Stromal cell of bone marrow (primary cell): Measurements from ENCODE around the gene ARFRP1.

Source experiments
- DNase-seq: peaks from one replicate; pipeline ENCODE4 v3.0.0-alpha.2; 2012; ENCODE audit warnings: low read depth

Gene ARFRP1

GRCh38 chr20:63701329-63702035 lies 6.3 kb downstream of the ARFRP1 start:
- DNase-seq = no peak

GRCh38 chr20:63701051-63701328 lies 6.8 kb downstream of the ARFRP1 start:
- DNase-seq = no peak

GRCh38 chr20:63700199-63701050 lies 7.4 kb downstream of the ARFRP1 start:
- DNase-seq = no peak

- no peak for DNase-seq
These were observed 8.1 kb downstream of the ARFRP1 start for GRCh38 chr20:63699466-63700198.

- DNase-seq = peak; percentile 78
These were observed 8.9 kb downstream of the ARFRP1 start for GRCh38 chr20:63698739-63699465.

- no peak for DNase-seq
These were observed 9.8 kb downstream of the ARFRP1 start for GRCh38 chr20:63697868-63698545.

- no peak for DNase-seq
These were observed 10.4 kb downstream of the ARFRP1 start for GRCh38 chr20:63697357-63697867.

- DNase-seq = no peak
These were observed 11.0 kb downstream of the ARFRP1 start, which contains the start of gene TNFRSF6B for GRCh38 chr20:63696628-63697356. TNFRSF6B (plus strand) TSS chr20:63696652; CDS start chr20:63696768, 116 bp downstream.

- no peak for DNase-seq
These were observed 11.5 kb downstream of the ARFRP1 start for GRCh38 chr20:63696306-63696627.

- DNase-seq = no peak
These were observed 12.1 kb downstream of the ARFRP1 start for GRCh38 chr20:63695424-63696305.

- DNase-seq = no peak
These were observed 13.0 kb downstream of the ARFRP1 start for GRCh38 chr20:63694584-63695423.

GRCh38 chr20:63693733-63694583 lies 13.8 kb downstream of the ARFRP1 start:
- no peak for DNase-seq

- no peak for DNase-seq
These were observed 14.6 kb downstream of the ARFRP1 start for GRCh38 chr20:63693083-63693732.

GRCh38 chr20:63692436-63693082 lies 15.2 kb downstream of the ARFRP1 start:
- DNase-seq = no peak

- no peak for DNase-seq
These were observed 15.9 kb downstream of the ARFRP1 start for GRCh38 chr20:63691711-63692435.
